ENCODE measurements around the gene PTPRT.

DNA sequence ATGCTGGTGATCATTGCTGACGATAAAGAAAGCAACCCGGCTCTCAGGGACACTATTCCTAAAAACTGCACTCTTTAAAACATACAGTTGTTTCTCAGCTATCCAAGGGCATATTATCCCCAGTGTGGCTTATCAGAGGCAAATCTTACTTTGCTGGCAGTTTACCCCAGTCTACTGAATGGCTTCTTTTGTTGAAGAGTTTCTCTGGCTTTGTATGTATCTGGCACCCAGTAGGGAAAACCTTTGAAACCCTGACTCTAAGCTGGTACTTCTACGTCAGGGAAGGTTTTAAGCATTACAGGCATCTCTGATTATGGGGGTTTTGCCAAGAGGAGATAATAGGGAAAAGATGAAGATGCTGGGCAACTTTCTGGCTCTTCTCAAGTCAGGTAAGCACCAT is 933.9 kb downstream of the PTPRT start:
- TF ChIP-seq ARNT (IDR thresholded peaks at IDR 0.05) (no peak), HDGF (IDR thresholded peaks at IDR 0.05; ENCODE audit: borderline replicate concordance) (no peak)
